AG10803 (cell line): ENCODE results near the gene ARHGAP19.

Experiments used
- DNase-seq: peaks from one replicate; pipeline ENCODE4 v3.0.0; 2010; ENCODE audit warnings: low read depth
- H3K4me3 ChIP-seq: 2 replicates; pipeline ENCODE4 v1.5.1; 2011; ENCODE audit warnings: mild to moderate bottlenecking, low read length, control low read depth
- CTCF ChIP-seq: conservative IDR thresholded peaks from 2 replicates; pipeline ENCODE4 v1.5.1; 2011; ENCODE audit warnings: mild to moderate bottlenecking, low read length, control low read depth, inconsistent platforms

Gene ARHGAP19

DNA sequence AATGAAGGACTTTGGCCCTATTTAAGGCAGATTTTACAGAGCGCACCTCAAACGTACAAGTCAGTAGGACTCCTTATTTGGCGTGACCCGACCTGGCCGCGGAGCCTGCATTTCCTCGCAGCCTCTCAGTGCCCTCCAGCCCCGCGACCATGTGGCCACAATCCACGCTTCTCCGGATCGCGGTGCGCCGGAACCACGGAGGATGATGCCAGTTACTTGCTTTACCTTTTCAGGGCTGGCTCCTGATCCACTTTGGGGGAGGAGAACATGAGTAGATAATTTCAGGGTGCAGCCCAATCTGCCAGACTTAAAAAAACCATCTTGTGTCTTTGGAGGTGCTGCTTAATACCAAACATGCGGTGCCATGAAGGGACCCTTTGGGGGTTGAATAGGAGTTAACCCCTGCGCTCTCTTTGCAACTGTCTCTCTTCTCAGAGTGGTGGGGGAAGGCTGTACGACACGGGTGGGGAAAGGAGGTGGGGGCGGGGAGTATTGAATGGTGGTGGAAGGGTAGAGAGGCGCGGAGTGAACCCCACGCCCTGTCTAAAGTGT lies 28.1 kb upstream of the ARHGAP19 start:
- H3K4me3 ChIP-seq: peak overlapping the region; percentile 81

GRCh38 chr10:97319671-97320479 lies 27.4 kb upstream of the ARHGAP19 start:
- H3K4me3 ChIP-seq: peak overlapping the region; percentile 81
- DNase-seq: no peak
- TF ChIP-seq CTCF: 0 out of 2 replicates have a peak, but pooled peaks have one; percentile 7

More for the DNA sequence above, 28.1 kb upstream of the ARHGAP19 start:
- DNase-seq: no peak
- no peak for TF ChIP-seq CTCF

- DNase-seq: peak; percentile 89
- no peak for TF ChIP-seq CTCF
- peak within 1 kb of the TSS; percentile 81 for H3K4me3 ChIP-seq
Observed at GRCh38 chr10:97318772-97319651, 26.6 kb upstream of the ARHGAP19 start, which contains the start of gene FRAT1. Gene FRAT1 (plus strand): TSS chr10:97319271. CDS start chr10:97319454, 183 bp downstream.

- DNase-seq: no peak
- no peak overlapping the region for H3K4me3 ChIP-seq
- TF ChIP-seq CTCF: no peak
Observed at GRCh38 chr10:97314671-97315070, 22.2 kb upstream of the ARHGAP19 start.

GRCh38 chr10:97312897-97313296 lies 20.5 kb upstream of the ARHGAP19 start:
- no peak for TF ChIP-seq CTCF
- no peak overlapping the region for H3K4me3 ChIP-seq
- no peak for DNase-seq

GRCh38 chr10:97311111-97311626 lies 18.7 kb upstream of the ARHGAP19 start:
- H3K4me3 ChIP-seq: no peak overlapping the region
- peak; percentile 80 for DNase-seq
- no peak for TF ChIP-seq CTCF
